ENCODE results near the gene SLC6A20. TPM values are rescaled to one million over a fixed set of nuclear protein-coding genes. Genes with fewer than 3 reads are reported as not detected.

SLC6A20 gene
- polyA plus RNA-seq, 1 donor, result 0.37 TPM

DNA sequence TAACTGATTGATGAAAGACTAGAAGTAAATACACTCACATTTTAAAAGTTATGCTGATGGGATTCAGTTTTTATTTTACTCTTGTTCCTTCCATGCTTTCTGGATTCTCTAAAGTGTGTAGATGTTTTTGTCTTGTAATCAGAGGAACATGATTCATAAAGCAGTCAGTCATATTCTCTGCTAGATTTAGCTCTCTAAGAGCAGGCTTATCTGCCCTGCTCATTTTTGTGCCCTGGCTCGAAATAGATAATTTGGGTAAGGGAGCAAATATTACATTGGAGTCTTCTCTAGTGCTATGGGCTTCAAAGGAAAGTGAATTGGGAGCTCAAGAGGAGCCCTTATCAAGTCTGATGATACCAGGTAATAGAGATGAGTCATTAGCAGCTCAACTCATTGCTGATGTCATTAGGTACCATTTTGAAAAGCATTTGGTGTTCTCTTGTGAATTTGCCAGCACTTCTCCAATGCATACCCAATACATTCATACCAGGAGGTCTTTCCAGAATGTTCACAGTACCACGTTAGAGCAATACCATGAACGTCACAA lies 79.5 kb downstream of the SLC6A20 start:
- no peak for DNase-seq

DNA sequence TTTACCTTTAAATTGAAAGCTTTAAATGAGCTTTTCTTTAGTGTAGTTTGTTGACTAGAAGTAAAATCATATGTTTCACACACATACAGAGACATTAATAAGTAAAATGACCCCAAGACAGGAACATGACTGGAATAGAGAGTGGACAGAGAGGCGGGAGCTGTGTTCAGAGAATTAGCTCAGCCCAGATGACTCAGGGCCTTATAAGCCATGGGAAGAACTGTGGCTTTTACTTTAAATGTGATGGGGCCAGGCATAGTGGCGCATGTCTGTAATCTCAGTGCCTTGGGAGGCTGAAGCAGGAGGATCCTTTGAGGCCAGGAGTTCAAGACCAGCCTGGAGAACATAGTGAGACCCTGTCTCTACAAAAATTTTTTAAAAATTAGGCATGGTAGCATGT lies 80.4 kb downstream of the SLC6A20 start:
- DNase-seq, result no peak

DNA sequence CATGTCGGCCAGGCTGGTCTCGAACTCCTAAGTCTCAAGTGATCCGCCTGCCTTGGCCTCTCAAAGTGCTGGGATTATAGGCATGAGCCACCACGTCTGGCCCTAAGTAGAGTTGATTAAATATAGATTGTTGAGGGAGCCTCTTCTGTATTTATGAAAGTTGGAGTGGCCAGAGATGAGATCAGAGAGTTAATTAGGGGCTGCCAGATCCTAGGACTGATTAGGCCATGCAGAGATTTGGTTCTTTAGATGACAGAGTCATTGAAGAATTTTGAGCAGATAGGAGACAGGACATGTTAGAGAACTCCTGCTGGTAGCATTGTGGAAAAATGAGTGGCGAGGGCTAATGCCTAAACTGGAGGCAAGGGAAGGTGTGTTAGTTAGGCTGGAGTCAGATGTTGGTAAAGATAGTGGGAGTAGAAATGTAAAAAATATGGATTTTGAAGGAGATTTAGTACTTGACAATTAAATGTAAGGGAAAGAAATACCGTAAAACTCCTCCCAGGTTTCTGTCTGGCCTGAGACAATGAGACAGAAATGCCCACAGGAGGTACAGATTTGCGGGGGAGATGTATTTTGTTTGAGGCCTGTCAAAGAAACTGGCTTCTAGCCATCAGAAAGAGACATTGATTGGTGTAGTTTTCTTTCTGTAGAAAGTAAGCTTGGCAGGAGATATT lies 83.8 kb downstream of the SLC6A20 start:
- DNase-seq, result no peak

DNA sequence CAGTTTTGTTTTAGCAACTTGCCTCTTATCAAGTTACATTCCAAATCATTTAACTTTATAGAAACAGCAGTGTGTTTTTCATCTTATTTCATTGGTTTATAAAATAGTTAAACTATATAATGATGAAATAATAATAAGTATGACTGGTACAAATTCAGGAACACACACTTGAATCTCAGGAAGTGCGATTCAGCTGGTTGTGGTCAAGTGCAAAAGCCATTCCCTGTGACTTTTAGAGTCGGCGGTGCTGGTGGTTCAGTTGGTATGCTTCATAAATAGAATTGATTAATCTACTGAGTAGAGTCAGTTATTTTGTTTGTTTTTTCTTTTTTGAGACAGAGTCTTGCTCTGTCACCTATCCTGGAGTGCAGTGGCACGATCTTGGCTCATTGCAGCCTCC lies 84.4 kb downstream of the SLC6A20 start:
- no peak for DNase-seq

DNA sequence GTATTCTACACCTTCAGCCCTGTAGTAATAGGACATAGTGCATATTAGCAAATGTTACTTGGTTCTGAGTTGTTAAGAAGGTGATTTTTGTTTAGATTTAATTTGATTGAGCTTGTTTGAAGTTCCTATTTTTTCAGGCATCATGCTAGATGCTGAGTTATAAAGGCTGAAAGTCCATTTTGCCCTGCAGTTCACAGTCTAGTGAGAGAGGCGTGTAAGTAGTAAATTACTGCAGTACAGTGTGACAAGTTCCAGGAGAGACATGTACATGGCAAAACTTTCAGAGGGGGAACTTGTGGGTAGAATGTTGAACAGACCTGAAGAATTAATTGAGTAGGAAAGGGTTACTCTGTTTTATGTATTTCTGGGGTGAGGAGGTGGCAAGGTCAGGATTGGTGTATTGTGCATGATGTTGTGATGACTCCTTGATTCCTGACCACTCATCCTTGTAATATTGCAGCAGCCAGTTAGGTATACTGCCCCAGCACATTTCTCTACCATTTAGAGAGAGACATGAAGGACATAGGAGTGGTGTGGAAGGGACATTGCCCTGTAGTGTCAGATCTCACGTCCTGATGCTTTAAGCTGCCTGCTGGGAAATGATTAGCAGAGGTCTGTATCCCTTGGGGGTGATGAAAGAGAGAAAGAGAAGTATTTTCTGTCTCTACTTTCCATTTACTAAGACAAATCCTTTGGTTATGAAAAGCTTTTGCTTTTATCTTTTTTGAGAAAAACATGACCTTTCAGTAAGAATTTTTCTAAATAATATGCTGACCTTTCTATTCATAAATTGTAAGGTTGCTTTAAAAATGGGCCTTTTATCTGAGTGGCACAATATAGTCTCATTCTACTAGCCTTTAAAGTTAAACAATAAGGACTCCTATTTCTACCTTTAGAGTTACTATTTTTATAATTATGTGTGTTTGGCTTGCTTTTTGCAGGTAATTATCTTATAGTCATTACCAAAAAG lies 90.2 kb downstream of the SLC6A20 start:
- no peak for DNase-seq

Other genes with a start within 250 kb of the SLC6A20 start
- 19.0 TPM for gene LIMD1, start 201.8 kb downstream of the SLC6A20 start, polyA plus RNA-seq (ENCODE audit: insufficient read length)
- 87.8 TPM for gene SACM1L, start 107.1 kb downstream of the SLC6A20 start, polyA plus RNA-seq (ENCODE audit: insufficient read length)
- gene LZTFL1, start 45.6 kb upstream of the SLC6A20 start, polyA plus RNA-seq (ENCODE audit: insufficient read length), result 69.8 TPM
- gene CCR9, start 90.0 kb upstream of the SLC6A20 start, polyA plus RNA-seq (ENCODE audit: insufficient read length), result 0.05 TPM
- gene CXCR6, start 146.9 kb upstream of the SLC6A20 start, polyA plus RNA-seq (ENCODE audit: insufficient read length), result 0.63 TPM
- 17.5 TPM for gene FYCO1, start 199.3 kb upstream of the SLC6A20 start, polyA plus RNA-seq (ENCODE audit: insufficient read length)
- 0.15 TPM for gene XCR1, start 230.9 kb upstream of the SLC6A20 start, polyA plus RNA-seq (ENCODE audit: insufficient read length)

Measured in left kidney (tissue), 2 donors.